WERI-Rb-1 (cell line): ENCODE data around the gene PRXL2A.

Experiments
- DNase-seq: peaks from one replicate; pipeline ENCODE4 v3.0.0-alpha.2; 2020
- H3K27ac ChIP-seq: fragments of 250-450 bp; sonication (Bioruptor Pico); 2 replicates; pipeline ENCODE4 v1.5.1; 2020; ENCODE audit warnings: mild to moderate bottlenecking, moderate library complexity
- H3K27me3 ChIP-seq: fragments of 250-450 bp; sonication (Bioruptor Pico); 2 replicates; pipeline ENCODE4 v1.5.1; 2021; ENCODE audit warnings: mild to moderate bottlenecking, low read depth, moderate library complexity; ENCODE audit not compliant: insufficient read depth, severe bottlenecking
- H3K36me3 ChIP-seq: fragments of 250-450 bp; sonication (Bioruptor Pico); 2 replicates; pipeline ENCODE4 v1.5.1; 2020; ENCODE audit warnings: mild to moderate bottlenecking, moderate library complexity
- H3K4me3 ChIP-seq: 2 replicates; pipeline ENCODE4 v1.5.1; 2011; ENCODE audit warnings: low read depth, mild to moderate bottlenecking, control low read depth, low read length
- H3K9me3 ChIP-seq: fragments of 250-450 bp; sonication (Bioruptor Pico); 2 replicates; pipeline ENCODE4 v1.5.1; 2021; ENCODE audit warnings: mild to moderate bottlenecking, moderate library complexity; ENCODE audit not compliant: severe bottlenecking
- CTCF ChIP-seq: IDR thresholded peaks from 2 replicates; pipeline ENCODE4 v1.5.1; 2011; ENCODE audit warnings: low read depth, mild to moderate bottlenecking, control low read depth, inconsistent platforms, low read length

The PRXL2A gene

GRCh38 chr10:80457554-80458262, 49.4 kb downstream of the PRXL2A start:
- TF ChIP-seq CTCF = peak; percentile 50
- Histone ChIP-seq H3K27me3 (no peaks in the 10 kb centered on the region), H3K4me3 (no peak overlapping the region), H3K27ac (no peak overlapping the region), H3K9me3 (no peaks in the 10 kb centered on the region), H3K36me3 (peaks cover 16% of the 10 kb centered on the region)
- DNase-seq = peak; percentile 46

GRCh38 chr10:80458263-80458625, 49.9 kb downstream of the PRXL2A start:
- H3K9me3 ChIP-seq = no peaks in the 10 kb centered on the region
- H3K27me3 ChIP-seq = no peaks in the 10 kb centered on the region
- H3K4me3 ChIP-seq = no peak overlapping the region
- no peak for TF ChIP-seq CTCF
- H3K27ac ChIP-seq = no peak overlapping the region
- no peak for DNase-seq
- peaks cover 16% of the 10 kb centered on the region for H3K36me3 ChIP-seq

- no peak for DNase-seq
- no peaks in the 10 kb centered on the region for H3K9me3 ChIP-seq
- peaks cover 16% of the 10 kb centered on the region for H3K36me3 ChIP-seq
- H3K4me3 ChIP-seq = no peak overlapping the region
- no peaks in the 10 kb centered on the region for H3K27me3 ChIP-seq
- TF ChIP-seq CTCF = no peak
- no peak overlapping the region for H3K27ac ChIP-seq
Observed at GRCh38 chr10:80458638-80459037, 50.3 kb downstream of the PRXL2A start.

GRCh38 chr10:80459047-80459865, 50.9 kb downstream of the PRXL2A start:
- peak; percentile 20 for DNase-seq
- no peak overlapping the region for H3K4me3 ChIP-seq
- peaks cover 16% of the 10 kb centered on the region for H3K36me3 ChIP-seq
- H3K9me3 ChIP-seq = no peaks in the 10 kb centered on the region
- TF ChIP-seq CTCF = no peak
- H3K27ac ChIP-seq = no peak overlapping the region
- H3K27me3 ChIP-seq = no peaks in the 10 kb centered on the region

- no peak overlapping the region for H3K4me3 ChIP-seq
- no peak for DNase-seq
- H3K27ac ChIP-seq = no peak overlapping the region
- H3K36me3 ChIP-seq = peaks cover 13% of the 10 kb centered on the region
- H3K27me3 ChIP-seq = no peaks in the 10 kb centered on the region
- H3K9me3 ChIP-seq = no peaks in the 10 kb centered on the region
- 0 out of 2 replicates have a peak, but pooled peaks have one; percentile 3 for TF ChIP-seq CTCF
Observed at GRCh38 chr10:80460399-80461207, 52.3 kb downstream of the PRXL2A start.
